Fibroblast of the aortic adventitia (primary cell): ENCODE measurements around the gene F8. TPM values are rescaled to one million over a fixed set of nuclear protein-coding genes. Genes with fewer than 3 reads are reported as not detected.

Experiments used
- DNase-seq: peaks from one replicate; pipeline ENCODE4 v3.0.0-alpha.2; 2010; ENCODE audit warnings: low read depth
- H3K4me3 ChIP-seq: 2 replicates; pipeline ENCODE4 v1.5.1; 2011; ENCODE audit warnings: low read depth, mild to moderate bottlenecking, control low read depth, low read length, moderate library complexity
- CTCF ChIP-seq: IDR thresholded peaks from 2 replicates; pipeline ENCODE4 v1.5.1; 2011; ENCODE audit warnings: mild to moderate bottlenecking, low read length, control low read depth, inconsistent platforms; ENCODE audit not compliant: insufficient read depth
- total RNA-seq: library from RNA; depleted of rRNA; stranded (reverse); fragments of >200 nt; gene quantifications from 2 replicates; pipeline ENCODE4 v1.2.3, GENCODE V29; 2012; ENCODE audit warnings: low replicate concordance

The F8 gene
- total RNA-seq, 1 donor: 7.8 TPM

GRCh38 chrX:155001873-155002272 lies 20.6 kb downstream of the F8 start:
- no peak for DNase-seq
- no peak overlapping the region for H3K4me3 ChIP-seq
- no peak for TF ChIP-seq CTCF

GRCh38 chrX:155000841-155001240 lies 21.7 kb downstream of the F8 start:
- no peak for TF ChIP-seq CTCF
- H3K4me3 ChIP-seq: no peak overlapping the region
- DNase-seq: no peak

DNA sequence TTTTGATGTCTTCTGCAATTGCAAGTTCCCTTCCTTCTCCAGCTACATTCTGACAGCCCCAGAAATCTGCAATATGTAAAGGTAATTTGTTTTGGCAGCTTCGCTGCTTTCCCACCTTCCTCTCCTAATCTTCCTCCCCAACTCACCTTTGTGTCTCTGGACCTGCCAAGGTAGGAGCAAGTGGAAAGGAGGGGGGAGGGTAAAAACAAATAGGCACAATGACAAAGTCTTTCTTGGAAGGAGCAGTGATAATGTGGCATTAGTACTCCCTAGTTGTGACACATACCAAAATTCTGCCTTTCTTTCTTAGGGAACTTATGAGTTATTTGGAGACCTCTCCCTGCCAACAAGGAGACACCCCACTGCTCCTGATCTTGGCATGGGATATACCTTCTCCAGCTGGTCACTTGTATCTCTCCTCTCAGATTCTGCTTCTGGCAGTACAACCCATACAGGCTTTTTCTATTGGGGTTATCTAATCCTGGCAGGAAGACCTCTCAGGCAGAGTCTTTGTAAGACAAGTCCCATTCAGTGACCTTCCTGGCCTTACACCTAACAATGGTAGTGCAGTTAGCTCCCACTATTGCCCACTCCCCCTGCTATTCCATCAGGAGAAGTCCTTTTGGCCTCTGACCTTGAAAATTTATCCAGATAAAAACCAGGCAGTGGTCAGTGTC lies 24.2 kb downstream of the F8 start:
- TF ChIP-seq CTCF: no peak
- H3K4me3 ChIP-seq: no peak overlapping the region
- DNase-seq: no peak

GRCh38 chrX:154991476-154991875 lies 31.0 kb downstream of the F8 start:
- no peak for TF ChIP-seq CTCF
- no peak overlapping the region for H3K4me3 ChIP-seq
- no peak for DNase-seq

DNA sequence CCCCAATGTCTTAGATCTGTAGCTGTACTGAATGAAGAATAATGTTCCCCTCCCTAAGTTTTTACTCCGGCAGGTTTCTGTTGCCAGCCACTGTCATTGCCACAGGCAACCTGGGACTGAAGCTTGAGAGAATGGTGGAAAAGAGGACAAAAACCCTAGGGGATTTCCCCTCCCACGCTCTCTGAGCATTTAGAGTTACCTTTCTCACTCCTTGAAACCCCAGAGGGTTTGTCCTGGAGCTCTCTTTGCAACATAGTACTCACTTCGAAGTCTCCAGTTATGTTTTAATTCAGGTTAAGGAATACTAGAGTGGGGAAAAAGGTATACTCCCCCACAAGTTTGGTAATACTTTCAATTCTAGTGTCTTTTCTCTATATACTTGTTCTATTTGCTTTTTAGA lies 31.5 kb downstream of the F8 start:
- H3K4me3 ChIP-seq: no peak overlapping the region
- no peak for TF ChIP-seq CTCF
- no peak for DNase-seq

GRCh38 chrX:154990496-154990895 lies 32.0 kb downstream of the F8 start:
- no peak for DNase-seq
- TF ChIP-seq CTCF: no peak
- H3K4me3 ChIP-seq: no peak overlapping the region

DNA sequence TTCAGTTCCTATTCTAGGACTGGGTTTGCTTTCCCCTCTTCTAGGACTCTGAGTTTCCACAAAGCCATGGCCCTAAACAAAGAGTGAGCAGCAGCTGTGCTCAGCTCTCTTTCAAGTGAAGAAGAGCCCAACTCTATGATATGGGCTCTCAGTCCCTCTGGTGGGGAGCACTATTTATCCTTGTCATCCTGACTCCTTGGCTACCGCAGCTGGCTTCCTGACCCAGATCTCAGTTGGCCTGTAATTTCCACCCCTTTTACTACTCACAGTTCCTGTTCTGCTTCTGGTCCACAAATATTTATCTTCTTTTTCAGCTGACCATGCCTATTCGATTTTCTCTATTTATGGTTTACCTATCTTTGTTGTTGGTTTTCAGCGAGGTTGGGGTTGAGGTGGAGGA lies 33.8 kb downstream of the F8 start:
- no peak for TF ChIP-seq CTCF

More for the DNA sequence above, 33.8 kb downstream of the F8 start:
- no peak for DNase-seq
- H3K4me3 ChIP-seq: no peak overlapping the region
